ENCODE results near the gene EDAR.

EDAR gene

GRCh38 chr2:108907822-108908712 is 81.0 kb downstream of the EDAR start:
- no peak for DNase-seq

GRCh38 chr2:108906403-108907077 is 82.5 kb downstream of the EDAR start:
- DNase-seq = no peak

- no peak for DNase-seq
These were observed 83.1 kb downstream of the EDAR start for GRCh38 chr2:108905906-108906305.

GRCh38 chr2:108905176-108905575 is 83.8 kb downstream of the EDAR start:
- DNase-seq = no peak

GRCh38 chr2:108904680-108905079 is 84.3 kb downstream of the EDAR start:
- DNase-seq = no peak

GRCh38 chr2:108898315-108899082 is 90.5 kb downstream of the EDAR start:
- DNase-seq = no peak

GRCh38 chr2:108896741-108897140 is 92.3 kb downstream of the EDAR start:
- no peak for DNase-seq

- no peak for DNase-seq
These were observed 93.8 kb downstream of the EDAR start for GRCh38 chr2:108895188-108895587.

GRCh38 chr2:108894766-108895165 is 94.3 kb downstream of the EDAR start:
- no peak for DNase-seq

GRCh38 chr2:108893277-108893676 is 95.7 kb downstream of the EDAR start:
- DNase-seq = no peak

- DNase-seq = no peak
These were observed 99.1 kb downstream of the EDAR start for GRCh38 chr2:108889907-108890306.

- no peak for DNase-seq
These were observed 104.4 kb downstream of the EDAR start for GRCh38 chr2:108884619-108885018.

GRCh38 chr2:108878276-108878675 is 110.7 kb downstream of the EDAR start:
- no peak for DNase-seq

- DNase-seq = no peak
These were observed 111.5 kb downstream of the EDAR start for GRCh38 chr2:108877506-108877905.

GRCh38 chr2:108870069-108870644 is 118.9 kb downstream of the EDAR start:
- DNase-seq = no peak

- DNase-seq = no peak
These were observed 119.5 kb downstream of the EDAR start for GRCh38 chr2:108869542-108869941.

- no peak for DNase-seq
These were observed 120.1 kb downstream of the EDAR start for GRCh38 chr2:108868911-108869310.

- DNase-seq = no peak
These were observed 123.0 kb downstream of the EDAR start for GRCh38 chr2:108866041-108866440.

GRCh38 chr2:108858894-108859293 is 130.1 kb downstream of the EDAR start:
- DNase-seq = no peak

- DNase-seq = no peak
These were observed 133.8 kb downstream of the EDAR start for GRCh38 chr2:108855194-108855593.

- no peak for DNase-seq
These were observed 134.5 kb downstream of the EDAR start for GRCh38 chr2:108854484-108854883.

GRCh38 chr2:108853421-108853820 is 135.6 kb downstream of the EDAR start:
- no peak for DNase-seq

GRCh38 chr2:108852375-108852774 is 136.6 kb downstream of the EDAR start:
- DNase-seq = no peak
